Lower lobe of right lung (tissue), 2 donors: ENCODE measurements around the gene TMEM178A. TPM values are rescaled to one million over a fixed set of nuclear protein-coding genes. Genes with fewer than 3 reads are reported as not detected.

Experiments used
- ATAC-seq, 2 donors: fragments of 200-7000 bp; cut with Tn5 transposase; one replicate each; pipeline ENCODE4 v1.9.1; 2020 to 2022; ENCODE audit warnings: mild to moderate bottlenecking in 2 of 2, moderate library complexity in 2 of 2
- DNase-seq: peaks from one replicate; pipeline ENCODE4 v3.0.0-alpha.2; 2020
- H3K27ac ChIP-seq: fragments of 200-600 bp; one replicate; pipeline ENCODE4 v1.8.0; 2022
- H3K27me3 ChIP-seq: fragments of 200-600 bp; one replicate; pipeline ENCODE4 v1.8.0; 2022; ENCODE audit warnings: low read depth
- H3K36me3 ChIP-seq: fragments of 200-600 bp; one replicate; pipeline ENCODE4 v1.8.0; 2022; ENCODE audit warnings: mild to moderate bottlenecking
- H3K4me1 ChIP-seq: fragments of 200-600 bp; one replicate; pipeline ENCODE4 v1.8.0; 2022
- H3K4me3 ChIP-seq: fragments of 200-600 bp; one replicate; pipeline ENCODE4 v1.8.0; 2022; ENCODE audit warnings: mild to moderate bottlenecking
- H3K9me3 ChIP-seq: fragments of 200-600 bp; one replicate; pipeline ENCODE4 v1.8.0; 2022
- CTCF ChIP-seq: fragments of 200-600 bp; IDR thresholded peaks from one replicate; pipeline ENCODE4 v1.8.0; 2022; ENCODE audit warnings: antibody characterized with exemption, mild to moderate bottlenecking
- intact Hi-C: fragments of 100-400 bp; cut with DNase I; formaldehyde crosslinking; loops from one replicate; pipeline ENCODE4 v1.11.0; 2022
- total RNA-seq: library from RNA; stranded (reverse); fragmentation: NEBNext Ultra II Directional; extraction: Animal tissue kit (Norgen Biotek cat#: 25700); gene quantifications from one replicate; pipeline ENCODE4 v1.2.1, GENCODE V29; 2021
- donor health status: DM: no; HTN: yes; CAD: no; lungs with severe emphysema.

Gene TMEM178A
- total RNA-seq, 1 donor from 2014 or later = 3.2 TPM

DNA sequence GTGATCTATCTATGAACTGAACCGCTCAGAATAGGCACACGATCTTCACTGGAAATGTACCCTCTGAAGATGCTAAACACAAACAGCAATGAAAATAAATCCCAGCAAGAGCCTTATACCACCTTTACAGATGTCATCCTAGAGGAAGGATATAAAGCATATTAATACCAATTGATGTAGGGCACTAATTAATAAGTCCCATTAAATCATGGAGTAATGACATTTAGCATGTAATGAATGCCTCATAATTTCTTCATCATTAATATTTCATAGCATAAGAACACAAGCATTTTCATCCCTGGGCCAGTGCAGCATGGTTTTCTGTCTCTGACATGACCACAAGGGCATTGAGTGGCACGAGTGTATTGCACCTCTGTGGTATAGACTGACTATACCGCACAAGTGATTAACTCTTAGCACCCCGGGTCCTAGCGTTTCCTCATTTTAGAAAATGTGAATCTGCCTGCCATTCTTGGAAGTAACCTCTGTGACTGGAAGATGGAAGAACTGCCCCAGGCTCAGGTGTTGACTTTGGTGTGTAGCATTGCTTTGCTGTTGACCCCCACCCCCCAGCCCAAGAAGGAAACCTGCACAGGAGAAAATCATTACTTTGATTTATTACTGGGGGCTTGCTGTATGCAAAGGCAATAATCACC lies 1.4 kb upstream of the TMEM178A start:
- Histone ChIP-seq H3K4me3 (no peak overlapping the region), H3K27ac (no peak overlapping the region), H3K36me3 (no peaks in the 10 kb centered on the region), H3K27me3 (peaks cover 23% of the 10 kb centered on the region), H3K4me1 (peaks cover 6% of the 10 kb centered on the region), H3K9me3 (no peaks in the 10 kb centered on the region)
- no peak for ATAC-seq
- no peak for TF ChIP-seq CTCF
- DNase-seq = no peak
- intact Hi-C loops = no loop called here

GRCh38 chr2:39664888-39665591 lies 677 bp upstream of the TMEM178A start:
- H3K4me3 ChIP-seq = no peak overlapping the region
- intact Hi-C loops = no loop called here
- DNase-seq (no peak), ATAC-seq (no peak)
- H3K27me3 ChIP-seq = peaks cover 23% of the 10 kb centered on the region
- H3K36me3 ChIP-seq = no peaks in the 10 kb centered on the region
- peaks cover 6% of the 10 kb centered on the region for H3K4me1 ChIP-seq
- no peaks in the 10 kb centered on the region for H3K9me3 ChIP-seq
- no peak overlapping the region for H3K27ac ChIP-seq
- no peak for TF ChIP-seq CTCF

- H3K36me3 ChIP-seq = no peaks in the 10 kb centered on the region
- peaks cover 6% of the 10 kb centered on the region for H3K4me1 ChIP-seq
- no peak overlapping the region for H3K27ac ChIP-seq
- TF ChIP-seq CTCF = no peak
- H3K4me3 ChIP-seq = peak overlapping the region; percentile 56
- H3K27me3 ChIP-seq = peaks cover 23% of the 10 kb centered on the region
- ATAC-seq (peak in 1 of 2 donors; percentile 34), DNase-seq (no peak)
- no peaks in the 10 kb centered on the region for H3K9me3 ChIP-seq
- intact Hi-C loops = no loop called here
Measured at GRCh38 chr2:39666491-39667101, 879 bp downstream of the TMEM178A start.

DNA sequence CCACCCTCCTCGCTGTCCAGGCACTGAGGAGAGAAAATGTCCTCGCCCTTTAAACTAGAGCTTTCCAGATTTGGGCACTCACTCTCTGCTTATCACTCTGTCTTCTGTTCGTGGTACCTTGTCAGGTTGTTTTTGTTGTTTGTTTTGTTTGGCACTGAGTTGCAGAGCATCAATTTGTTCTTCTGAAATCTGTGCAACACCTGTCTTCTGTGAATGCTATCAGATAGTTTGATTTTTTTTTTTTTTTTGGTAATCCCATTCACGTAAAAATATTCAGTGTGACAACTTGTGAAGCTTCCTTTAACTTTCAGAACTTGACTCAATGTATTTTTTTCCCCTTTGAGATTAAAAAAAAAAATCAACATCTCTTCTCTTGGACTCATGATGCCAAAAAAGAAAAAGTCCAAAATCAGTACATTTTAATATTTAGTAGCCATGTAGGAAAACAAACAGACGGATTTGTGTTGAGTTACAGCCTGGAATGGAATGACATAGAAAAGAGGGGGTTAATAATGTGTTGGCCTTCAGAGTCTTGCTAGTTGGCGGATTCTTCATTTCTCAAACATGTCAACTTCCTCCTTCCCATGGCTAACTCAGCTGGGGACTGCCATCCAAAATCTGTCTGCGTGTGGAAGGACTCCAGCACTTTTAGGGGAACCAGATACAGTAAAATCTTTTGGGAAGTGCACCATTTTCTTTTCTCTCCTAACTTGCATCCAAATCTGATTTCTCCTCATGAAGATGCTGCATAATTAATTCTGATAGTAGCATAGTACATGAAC lies 1.6 kb downstream of the TMEM178A start:
- no peak for DNase-seq
- Histone ChIP-seq H3K4me3 (peak overlapping the region; percentile 56), H3K36me3 (no peaks in the 10 kb centered on the region), H3K27ac (no peak overlapping the region), H3K4me1 (peaks cover 6% of the 10 kb centered on the region), H3K9me3 (no peaks in the 10 kb centered on the region), H3K27me3 (peaks cover 23% of the 10 kb centered on the region)
- intact Hi-C loops = no loop called here
- TF ChIP-seq CTCF = no peak
- ATAC-seq = no peak

DNA sequence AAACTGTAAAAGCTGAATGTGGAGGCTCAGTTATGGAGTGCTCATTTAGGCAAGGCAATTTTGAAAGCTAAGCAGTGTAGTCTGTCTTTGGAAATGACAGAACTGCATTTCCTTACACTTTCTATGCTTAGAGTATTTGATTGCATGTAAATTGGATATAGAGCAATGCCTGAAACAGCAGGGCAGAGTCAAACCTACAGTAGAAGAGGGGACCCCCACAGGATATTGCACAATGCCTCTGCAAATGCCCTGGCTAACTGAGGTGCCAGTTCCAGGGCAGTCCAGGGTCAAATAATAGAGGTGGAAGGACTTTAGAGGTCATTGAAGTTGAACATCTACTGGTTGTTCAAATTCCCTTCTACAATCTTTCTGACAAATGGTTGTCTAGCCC lies 2.2 kb downstream of the TMEM178A start:
- DNase-seq (no peak), ATAC-seq (no peak)
- intact Hi-C loops = no loop called here
- Histone ChIP-seq H3K36me3 (no peaks in the 10 kb centered on the region), H3K4me1 (peaks cover 6% of the 10 kb centered on the region), H3K9me3 (no peaks in the 10 kb centered on the region), H3K27me3 (peaks cover 23% of the 10 kb centered on the region), H3K4me3 (no peak overlapping the region), H3K27ac (no peak overlapping the region)
- TF ChIP-seq CTCF = no peak
